22Rv1 (cell line): ENCODE results near the gene BCAP29.

Experiments
- ZFX ChIP-seq: fragments of 450-650 bp; IDR thresholded peaks from 2 replicates; pipeline ENCODE4 v1.6.1; 2017; ENCODE audit warnings: antibody characterized with exemption, borderline replicate concordance
- TF ChIP-seq, protein P1 (sequence below): fragments of 450-650 bp; IDR thresholded peaks from 2 replicates; pipeline ENCODE4 v1.5.1; 2017; ENCODE audit warnings: mild to moderate bottlenecking

DNA sequence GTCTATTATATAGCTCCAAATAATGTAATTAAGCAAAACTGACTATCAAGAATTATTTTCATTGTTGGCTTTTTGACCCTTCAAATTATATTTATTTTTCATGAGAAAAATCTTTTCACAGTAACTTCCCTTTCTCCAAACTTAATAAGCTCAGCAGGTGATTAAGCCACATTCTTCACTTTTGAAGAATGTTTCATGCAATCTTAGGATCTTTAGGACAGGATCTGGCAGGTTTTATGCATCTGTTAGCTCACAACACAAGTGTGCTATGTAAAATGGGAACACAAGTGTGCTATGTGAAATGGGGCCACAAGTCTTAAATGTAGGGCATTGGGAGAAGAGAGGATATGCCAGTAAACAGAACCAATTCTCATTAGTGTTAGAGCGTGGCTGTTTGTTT is 26.3 kb downstream of the BCAP29 start:
- TF ChIP-seq, protein P1, sequence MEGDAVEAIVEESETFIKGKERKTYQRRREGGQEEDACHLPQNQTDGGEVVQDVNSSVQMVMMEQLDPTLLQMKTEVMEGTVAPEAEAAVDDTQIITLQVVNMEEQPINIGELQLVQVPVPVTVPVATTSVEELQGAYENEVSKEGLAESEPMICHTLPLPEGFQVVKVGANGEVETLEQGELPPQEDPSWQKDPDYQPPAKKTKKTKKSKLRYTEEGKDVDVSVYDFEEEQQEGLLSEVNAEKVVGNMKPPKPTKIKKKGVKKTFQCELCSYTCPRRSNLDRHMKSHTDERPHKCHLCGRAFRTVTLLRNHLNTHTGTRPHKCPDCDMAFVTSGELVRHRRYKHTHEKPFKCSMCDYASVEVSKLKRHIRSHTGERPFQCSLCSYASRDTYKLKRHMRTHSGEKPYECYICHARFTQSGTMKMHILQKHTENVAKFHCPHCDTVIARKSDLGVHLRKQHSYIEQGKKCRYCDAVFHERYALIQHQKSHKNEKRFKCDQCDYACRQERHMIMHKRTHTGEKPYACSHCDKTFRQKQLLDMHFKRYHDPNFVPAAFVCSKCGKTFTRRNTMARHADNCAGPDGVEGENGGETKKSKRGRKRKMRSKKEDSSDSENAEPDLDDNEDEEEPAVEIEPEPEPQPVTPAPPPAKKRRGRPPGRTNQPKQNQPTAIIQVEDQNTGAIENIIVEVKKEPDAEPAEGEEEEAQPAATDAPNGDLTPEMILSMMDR: no peak
- TF ChIP-seq ZFX: no peak
